Liver (tissue), 3 donors: ENCODE results near the gene ADAMTS5.

Source experiments
- ATF3 ChIP-seq: IDR thresholded peaks from 2 replicates; pipeline ENCODE4 v1.6.1; 2016; ENCODE audit warnings: antibody characterized with exemption
- CTCF ChIP-seq: fragments of 150-350 bp; IDR thresholded peaks from 2 replicates; pipeline ENCODE4 v1.5.1; 2017; ENCODE audit warnings: improper control_type of control experiment, low read depth, low read length; ENCODE audit not compliant: missing input control
- FOXA1 ChIP-seq: IDR thresholded peaks from 2 replicates; pipeline ENCODE4 v1.6.1; 2016; ENCODE audit warnings: antibody characterized with exemption
- GABPA ChIP-seq, 2 donors: IDR thresholded peaks in 1 of 2; conservative IDR thresholded peaks in 1 of 2; 2 replicates each; pipeline ENCODE4 v1.6.1; 2016; ENCODE audit warnings: antibody characterized with exemption in 2 of 2, mild to moderate bottlenecking in 1 of 2, moderate library complexity in 1 of 2
- HNF4G ChIP-seq: IDR thresholded peaks from 2 replicates; pipeline ENCODE4 v1.6.1; 2016; ENCODE audit warnings: antibody characterized with exemption
- MAX ChIP-seq: IDR thresholded peaks from 2 replicates; pipeline ENCODE4 v1.6.1; 2016; ENCODE audit warnings: antibody characterized with exemption
- RXRA ChIP-seq, 2 donors: IDR thresholded peaks; 2 replicates each; pipeline ENCODE4 v1.6.1; 2017 to 2018; ENCODE audit warnings: antibody characterized with exemption in 2 of 2, mild to moderate bottlenecking in 1 of 2
- TAF1 ChIP-seq: conservative IDR thresholded peaks from 2 replicates; pipeline ENCODE4 v1.6.1; 2016; ENCODE audit warnings: antibody characterized with exemption, mild to moderate bottlenecking
- YY1 ChIP-seq: IDR thresholded peaks from 2 replicates; pipeline ENCODE4 v1.6.1; 2016; ENCODE audit warnings: antibody characterized with exemption, mild to moderate bottlenecking
- donor health status: healthy.
- donor health status: healthy.

- no peak for TF ChIP-seq CTCF
- no peak for TF ChIP-seq YY1
- no peak for TF ChIP-seq GABPA (IDR thresholded peaks at IDR 0.05 in 1 of 2, conservative IDR thresholded peaks at IDR 0.05 in 1 of 2)
- TF ChIP-seq FOXA1: no peak
- no peak for TF ChIP-seq RXRA (IDR thresholded peaks at IDR 0.05)
- TF ChIP-seq ATF3: no peak
- TF ChIP-seq MAX: no peak
- no peak for TF ChIP-seq TAF1
- no peak for TF ChIP-seq HNF4G
Observed at GRCh38 chr21:26965907-26966581, 844 bp downstream of the ADAMTS5 start.
